ENCODE measurements around the gene HMCES.

DNA sequence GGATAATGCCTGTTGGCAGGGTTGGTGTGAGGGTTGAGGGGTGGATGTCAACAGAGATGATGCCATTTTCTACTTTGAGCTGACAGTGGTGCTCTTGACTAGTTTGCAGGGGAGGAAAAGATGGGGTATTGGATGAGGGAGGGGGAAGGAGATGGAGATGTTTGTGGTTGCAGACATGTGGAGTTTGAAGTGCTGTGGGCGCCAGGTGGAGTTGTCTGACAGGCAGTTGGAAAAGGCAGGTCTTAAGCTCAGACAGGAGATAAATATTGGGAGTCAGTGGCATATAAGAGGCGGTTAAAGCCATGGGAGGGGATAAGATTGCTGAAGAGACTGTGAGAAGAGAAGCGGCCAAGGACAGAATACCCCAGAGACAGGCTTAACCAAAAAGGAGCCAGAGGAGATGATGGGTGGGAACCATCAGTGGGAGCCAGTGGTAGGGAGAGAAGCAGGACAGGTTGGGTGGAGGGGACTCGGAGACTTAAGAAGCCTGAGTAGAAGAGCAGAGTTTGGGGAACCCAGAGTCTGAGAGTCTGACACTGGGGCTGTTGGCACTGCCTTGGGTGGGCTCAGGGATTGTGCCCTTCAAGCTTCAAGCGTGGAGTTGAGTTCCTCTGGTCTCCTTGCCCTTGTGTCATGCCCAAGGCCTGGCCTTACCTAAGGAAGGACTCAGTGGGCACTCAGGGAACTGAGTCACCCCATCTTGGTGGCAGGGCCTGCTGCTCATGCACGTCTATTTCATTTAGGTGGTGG is 15.3 kb upstream of the HMCES start:
- TF ChIP-seq, protein P1, sequence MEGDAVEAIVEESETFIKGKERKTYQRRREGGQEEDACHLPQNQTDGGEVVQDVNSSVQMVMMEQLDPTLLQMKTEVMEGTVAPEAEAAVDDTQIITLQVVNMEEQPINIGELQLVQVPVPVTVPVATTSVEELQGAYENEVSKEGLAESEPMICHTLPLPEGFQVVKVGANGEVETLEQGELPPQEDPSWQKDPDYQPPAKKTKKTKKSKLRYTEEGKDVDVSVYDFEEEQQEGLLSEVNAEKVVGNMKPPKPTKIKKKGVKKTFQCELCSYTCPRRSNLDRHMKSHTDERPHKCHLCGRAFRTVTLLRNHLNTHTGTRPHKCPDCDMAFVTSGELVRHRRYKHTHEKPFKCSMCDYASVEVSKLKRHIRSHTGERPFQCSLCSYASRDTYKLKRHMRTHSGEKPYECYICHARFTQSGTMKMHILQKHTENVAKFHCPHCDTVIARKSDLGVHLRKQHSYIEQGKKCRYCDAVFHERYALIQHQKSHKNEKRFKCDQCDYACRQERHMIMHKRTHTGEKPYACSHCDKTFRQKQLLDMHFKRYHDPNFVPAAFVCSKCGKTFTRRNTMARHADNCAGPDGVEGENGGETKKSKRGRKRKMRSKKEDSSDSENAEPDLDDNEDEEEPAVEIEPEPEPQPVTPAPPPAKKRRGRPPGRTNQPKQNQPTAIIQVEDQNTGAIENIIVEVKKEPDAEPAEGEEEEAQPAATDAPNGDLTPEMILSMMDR (IDR thresholded peaks at IDR 0.05; ENCODE audit: poor library complexity) = no peak
- TF ChIP-seq EZH2phosphoT487 (IDR thresholded peaks at IDR 0.05; ENCODE audit: low read depth, severe bottlenecking, unreplicated experiment) = no peak

Data from hepatocyte (in vitro differentiated cells).